AG04449 (cell line): ENCODE results near the gene ZNF496.

Source experiments
- CTCF ChIA-PET: fragments of 350-600 bp; formaldehyde crosslinking; extraction: SDS; loops from one replicate; lab custom pipeline; 2021; ENCODE audit warnings: antibody characterized with exemption; lab: Yijun Ruan, JAX
- POLR2A ChIA-PET: fragments of 400-600, 350-600 bp; formaldehyde crosslinking; extraction: SDS; loops from one replicate; lab custom pipeline; 2020; ENCODE audit warnings: antibody characterized with exemption, inconsistent platforms; lab: Yijun Ruan, JAX
- DNase-seq: peaks from one replicate; pipeline ENCODE4 v3.0.0-alpha.2; 2010; ENCODE audit warnings: low read depth, low spot score
- H3K4me3 ChIP-seq: 2 replicates; pipeline ENCODE4 v1.5.1; 2011; ENCODE audit warnings: low read depth, mild to moderate bottlenecking, control low read depth, low read length
- TF ChIP-seq, protein P1 (sequence below): IDR thresholded peaks from one replicate; pipeline ENCODE4 v1.5.1; 2011; ENCODE audit warnings: mild to moderate bottlenecking, moderate library complexity, low read length, control low read depth, inconsistent platforms; ENCODE audit not compliant: insufficient read depth; ENCODE audit errors: missing control alignments

The ZNF496 gene

DNA sequence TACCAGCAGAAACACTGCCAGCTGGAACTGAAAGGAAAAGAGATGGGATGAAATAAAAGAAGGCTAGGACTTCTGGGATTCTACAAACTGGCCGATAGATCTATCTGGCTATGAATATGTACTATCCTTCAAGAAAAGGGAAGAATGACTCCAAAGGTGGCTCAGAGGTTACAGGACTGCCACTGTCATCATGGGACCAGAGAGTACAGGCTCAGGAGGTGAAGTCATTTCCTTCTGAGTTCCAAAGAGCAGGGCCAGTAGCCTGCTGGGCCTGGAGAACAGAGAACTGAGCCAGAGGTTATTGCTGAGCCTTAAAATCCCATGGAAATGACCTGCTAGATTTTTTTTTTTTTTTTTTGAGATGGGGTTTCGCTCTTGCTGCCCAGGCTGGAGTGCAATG is 27.6 kb downstream of the ZNF496 start:
- H3K4me3 ChIP-seq = no peak overlapping the region
- DNase-seq = no peak
- TF ChIP-seq, protein P1, sequence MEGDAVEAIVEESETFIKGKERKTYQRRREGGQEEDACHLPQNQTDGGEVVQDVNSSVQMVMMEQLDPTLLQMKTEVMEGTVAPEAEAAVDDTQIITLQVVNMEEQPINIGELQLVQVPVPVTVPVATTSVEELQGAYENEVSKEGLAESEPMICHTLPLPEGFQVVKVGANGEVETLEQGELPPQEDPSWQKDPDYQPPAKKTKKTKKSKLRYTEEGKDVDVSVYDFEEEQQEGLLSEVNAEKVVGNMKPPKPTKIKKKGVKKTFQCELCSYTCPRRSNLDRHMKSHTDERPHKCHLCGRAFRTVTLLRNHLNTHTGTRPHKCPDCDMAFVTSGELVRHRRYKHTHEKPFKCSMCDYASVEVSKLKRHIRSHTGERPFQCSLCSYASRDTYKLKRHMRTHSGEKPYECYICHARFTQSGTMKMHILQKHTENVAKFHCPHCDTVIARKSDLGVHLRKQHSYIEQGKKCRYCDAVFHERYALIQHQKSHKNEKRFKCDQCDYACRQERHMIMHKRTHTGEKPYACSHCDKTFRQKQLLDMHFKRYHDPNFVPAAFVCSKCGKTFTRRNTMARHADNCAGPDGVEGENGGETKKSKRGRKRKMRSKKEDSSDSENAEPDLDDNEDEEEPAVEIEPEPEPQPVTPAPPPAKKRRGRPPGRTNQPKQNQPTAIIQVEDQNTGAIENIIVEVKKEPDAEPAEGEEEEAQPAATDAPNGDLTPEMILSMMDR = no peak
- ChIA-PET CTCF (no interaction called here), POLR2A (no interaction called here)

DNA sequence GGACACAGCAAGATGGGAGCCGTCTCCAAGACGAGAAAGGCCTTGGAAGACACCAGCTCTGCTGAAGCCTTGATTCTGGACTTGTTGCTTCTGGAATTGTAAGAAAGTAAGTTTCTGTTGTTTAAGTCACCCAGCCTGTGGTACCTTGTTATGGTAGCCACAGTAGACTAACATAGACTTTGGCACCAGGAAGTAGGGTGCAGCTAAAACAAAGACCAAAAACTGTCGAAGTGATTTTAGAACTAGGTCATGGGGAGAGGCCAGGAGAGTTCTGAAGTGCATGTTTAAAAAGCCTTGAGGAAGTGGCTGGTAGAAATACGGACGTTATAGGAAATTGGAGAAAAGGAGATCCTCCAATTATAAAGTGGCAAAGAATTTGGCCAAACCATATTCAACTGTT is 28.5 kb downstream of the ZNF496 start:
- H3K4me3 ChIP-seq = no peak overlapping the region
- TF ChIP-seq, protein P1 = no peak
- POLR2A ChIA-PET = no interaction called here
- no peak for DNase-seq
- CTCF ChIA-PET = no interaction called here

DNA sequence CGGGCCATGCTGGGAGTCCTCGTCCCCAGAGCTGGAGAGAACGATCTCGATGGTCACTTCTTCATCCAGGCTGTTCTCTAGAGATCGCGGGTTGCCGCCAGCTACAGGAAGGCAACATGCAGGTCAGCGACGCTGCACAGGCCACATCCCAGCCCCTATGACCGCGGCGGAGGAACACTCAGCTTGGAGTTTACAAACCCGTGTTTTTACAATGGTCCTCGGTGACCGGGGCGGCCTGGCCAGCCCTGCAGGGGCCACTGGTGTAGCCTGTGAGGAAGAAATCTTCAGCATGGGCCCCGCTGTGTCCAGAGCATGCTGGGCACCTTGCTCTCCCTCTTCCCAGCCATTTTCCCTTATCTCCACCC is 30.5 kb downstream of the ZNF496 start:
- ChIA-PET POLR2A (no interaction called here), CTCF (no interaction called here)
- DNase-seq = no peak
- TF ChIP-seq, protein P1 = no peak
- no peak overlapping the region for H3K4me3 ChIP-seq

DNA sequence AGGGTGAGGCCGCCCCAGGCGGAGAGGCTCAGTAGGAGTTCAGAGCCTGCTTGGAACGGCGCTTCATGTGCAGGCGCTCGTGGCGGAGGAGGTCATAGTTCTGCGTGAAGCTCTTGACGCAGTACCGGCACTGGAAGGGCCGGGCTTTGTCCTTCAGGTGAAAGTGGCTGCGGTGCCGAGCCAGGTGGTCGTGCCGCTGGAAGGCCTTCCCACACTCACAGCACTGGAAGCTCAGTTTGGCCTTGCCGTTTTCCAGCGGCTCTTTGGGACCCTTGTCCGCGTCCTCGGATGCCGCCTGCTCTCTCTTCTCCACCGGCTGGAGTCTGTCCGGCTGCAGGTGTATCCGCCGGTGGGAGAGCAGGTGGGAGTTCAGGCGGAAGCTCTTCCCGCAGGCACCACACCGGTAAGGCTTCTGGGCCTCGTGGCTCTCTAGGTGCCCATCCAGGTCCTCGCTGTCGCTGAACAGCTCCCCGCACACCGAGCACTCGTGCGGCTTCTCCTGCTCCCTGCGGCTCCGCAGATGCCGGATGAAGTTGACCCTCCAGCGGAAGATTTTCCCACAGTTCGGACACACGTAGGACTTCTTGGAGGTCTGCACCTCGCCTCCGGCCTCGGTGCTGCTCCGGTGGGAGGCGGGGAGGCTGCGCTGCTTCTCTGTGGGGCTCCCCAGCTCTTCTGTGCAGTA is 31.0 kb downstream of the ZNF496 start:
- TF ChIP-seq, protein P1 = no peak
- no peak overlapping the region for H3K4me3 ChIP-seq
- CTCF ChIA-PET = no interaction called here
- DNase-seq = no peak
- POLR2A ChIA-PET = no interaction called here

DNA sequence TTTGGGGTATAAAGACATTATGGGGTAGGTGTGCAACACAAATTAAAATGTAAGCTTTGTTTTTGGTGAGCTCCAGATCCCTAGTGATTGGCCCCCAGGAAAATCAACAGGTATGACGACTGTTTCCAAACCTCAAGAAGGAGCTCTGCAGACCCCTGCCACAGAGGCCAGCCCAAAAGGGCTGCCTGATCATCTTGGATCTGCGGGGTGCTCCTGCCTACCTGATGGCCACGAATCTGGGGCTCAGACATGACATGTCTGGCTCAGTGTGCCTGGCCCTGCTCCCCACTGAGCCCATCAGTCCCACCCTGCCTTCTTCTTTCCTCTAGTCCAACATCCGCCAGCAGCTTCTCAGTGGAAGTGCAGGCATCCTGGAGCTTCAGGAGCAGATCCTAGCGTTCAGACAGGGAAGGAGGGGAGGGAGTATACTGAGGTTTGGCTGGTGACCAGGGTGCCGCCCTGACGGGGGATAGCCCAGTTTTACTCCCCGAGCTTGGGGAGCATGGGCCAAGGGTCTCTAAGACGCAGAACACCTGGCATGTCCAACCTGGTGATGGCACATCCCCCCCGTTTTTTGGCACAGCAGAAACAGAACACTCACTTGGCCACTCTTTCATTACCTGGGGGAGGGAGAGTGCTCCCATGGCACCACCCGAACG is 31.8 kb downstream of the ZNF496 start:
- no peak for DNase-seq
- TF ChIP-seq, protein P1 = no peak
- CTCF ChIA-PET = no interaction called here
- no peak overlapping the region for H3K4me3 ChIP-seq
- POLR2A ChIA-PET = no interaction called here

DNA sequence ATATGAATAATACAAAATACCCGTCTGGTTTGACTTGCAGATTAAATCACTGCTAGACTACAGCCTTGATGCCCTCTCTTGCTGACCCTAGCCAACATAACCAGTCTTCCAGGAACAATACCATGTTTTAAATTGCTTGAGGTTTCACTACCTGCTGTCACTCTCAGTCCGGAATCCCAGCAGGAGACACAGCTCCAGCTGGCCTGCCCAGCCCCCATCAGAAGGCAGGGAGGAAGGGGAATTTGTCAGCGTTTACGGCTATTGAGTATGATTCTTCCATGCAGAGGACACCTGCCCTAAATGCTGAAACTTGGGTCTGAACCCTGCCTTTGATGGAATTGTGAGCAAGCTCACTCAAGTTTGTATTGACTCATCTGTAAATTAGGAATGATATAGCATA is 33.0 kb downstream of the ZNF496 start:
- H3K4me3 ChIP-seq = no peak overlapping the region
- no peak for DNase-seq
- POLR2A ChIA-PET = no interaction called here
- CTCF ChIA-PET = interaction anchor here (1.3 kb wide), 1 partner anchor 32 kb away, joined by 3 read pairs; no protein-coding TSS in a partner anchor
- TF ChIP-seq, protein P1 = no peak
